ENCODE results near the gene ABCC11.
"Not testable (repeated sequence)": the region's sequence is repeated elsewhere in the genome, so short reads cannot be mapped to it uniquely, and the experiment has no call there.

ABCC11 gene

DNA sequence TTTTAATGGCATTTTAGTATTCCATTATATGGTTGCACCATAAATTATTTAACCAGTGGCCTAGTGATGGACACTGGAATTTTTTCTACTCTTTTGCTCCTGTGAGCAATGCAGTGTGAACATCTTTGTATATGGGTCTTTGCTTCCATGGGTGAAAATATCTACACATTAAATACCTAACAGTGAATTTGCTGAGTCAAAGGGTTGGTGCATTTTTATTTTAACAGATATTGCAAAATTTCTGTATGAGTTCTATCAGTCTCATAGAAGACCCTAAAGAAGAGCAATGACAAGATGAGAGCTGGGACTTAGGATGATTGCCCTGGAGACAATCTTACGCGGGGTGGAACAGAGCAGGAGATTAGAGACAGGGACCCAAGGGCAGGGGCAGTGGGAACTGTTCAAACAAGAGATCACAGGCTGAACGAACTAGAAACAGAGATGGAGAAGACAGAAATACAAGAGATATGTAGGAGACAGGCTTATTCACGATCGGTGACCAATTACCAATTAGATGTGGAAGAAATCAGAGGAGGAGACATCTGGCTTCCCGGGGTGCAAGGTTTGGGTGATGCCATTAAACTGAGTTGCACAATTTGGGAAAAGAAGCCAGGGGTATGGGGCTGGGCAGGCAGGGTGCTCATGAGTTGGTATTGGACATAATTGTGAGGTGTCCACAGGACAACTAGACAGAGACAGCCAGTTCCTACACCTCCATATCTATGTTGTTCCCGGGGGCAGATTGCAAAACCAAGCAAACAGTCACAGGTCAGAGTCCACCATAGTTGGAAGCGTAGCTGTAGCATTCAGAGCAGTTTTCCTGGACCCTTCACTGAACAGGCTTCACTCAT is 43.1 kb downstream of the ABCC11 start:
- no peak overlapping the region for H3K4me3 ChIP-seq (ENCODE audit: low read depth, low read length)

- H3K4me3 ChIP-seq (ENCODE audit: low read depth, low read length) = no peak overlapping the region
Measured at GRCh38 chr16:48201515-48202201, 45.7 kb downstream of the ABCC11 start.

DNA sequence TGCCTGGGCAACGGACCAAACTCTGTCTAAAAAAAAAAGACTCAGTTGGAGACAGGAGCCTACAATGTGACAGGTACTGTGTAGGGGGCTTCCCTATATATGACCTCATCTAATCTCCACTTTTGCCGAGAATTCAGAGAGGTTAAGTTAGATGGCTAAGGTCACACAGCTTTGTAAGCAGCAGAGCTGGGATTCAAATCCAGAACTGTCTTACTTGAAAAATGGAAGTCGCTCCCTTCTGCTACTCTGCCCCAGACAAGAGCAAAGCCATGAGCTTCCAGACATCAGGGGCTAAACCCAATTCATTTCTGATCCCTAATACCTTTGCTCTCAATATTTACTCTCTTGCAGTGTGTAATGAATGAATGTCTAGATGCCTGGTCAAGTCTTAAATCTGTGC is 50.0 kb downstream of the ABCC11 start:
- no peak overlapping the region for H3K4me3 ChIP-seq (ENCODE audit: low read depth, low read length)

- no peak overlapping the region for H3K4me3 ChIP-seq (ENCODE audit: low read depth, low read length)
Measured at GRCh38 chr16:48194828-48195556, 52.3 kb downstream of the ABCC11 start.

GRCh38 chr16:48193846-48194245 is 53.5 kb downstream of the ABCC11 start:
- no peak overlapping the region for H3K4me3 ChIP-seq (ENCODE audit: low read depth, low read length)

DNA sequence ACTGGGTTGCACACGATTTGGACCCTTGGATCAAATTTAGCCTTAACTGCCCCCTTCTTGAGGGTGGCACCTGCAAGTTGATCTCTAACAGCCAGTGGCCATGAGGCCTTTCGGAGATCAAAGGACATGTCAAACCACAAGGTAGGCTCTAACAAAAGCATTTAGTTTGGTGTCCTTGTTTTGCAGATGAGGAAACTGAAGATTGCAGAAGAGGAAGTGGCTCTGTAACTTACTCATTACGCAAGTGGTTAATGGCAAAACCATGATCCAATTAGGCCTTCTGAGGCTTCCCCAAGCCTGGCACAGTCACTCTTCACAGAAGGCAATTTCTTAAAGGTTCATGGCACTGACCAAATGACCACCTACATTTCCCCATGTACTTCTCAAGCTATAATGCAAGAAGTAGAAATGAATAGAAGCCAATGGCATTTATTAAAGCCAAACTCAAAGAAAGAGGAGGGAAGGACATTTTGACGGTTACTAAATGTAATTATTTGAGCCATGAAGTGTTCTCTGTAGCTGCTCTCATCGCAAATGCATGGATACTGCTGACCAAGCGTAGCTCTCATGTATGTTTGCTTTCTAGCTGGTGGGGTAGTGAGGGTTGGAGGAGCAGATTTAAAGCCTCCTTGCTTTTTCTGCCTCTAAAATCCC is 58.8 kb downstream of the ABCC11 start:
- H3K4me3 ChIP-seq (ENCODE audit: low read depth, low read length) = no peak overlapping the region

GRCh38 chr16:48187779-48188178 is 59.6 kb downstream of the ABCC11 start:
- H3K4me3 ChIP-seq (ENCODE audit: low read depth, low read length) = no peak overlapping the region

- H3K4me3 ChIP-seq (ENCODE audit: low read depth, low read length) = no peak overlapping the region
Measured at GRCh38 chr16:48184681-48185080, 62.7 kb downstream of the ABCC11 start.

- H3K4me3 ChIP-seq (ENCODE audit: low read depth, low read length) = no peak overlapping the region
Measured at GRCh38 chr16:48182979-48183537, 64.3 kb downstream of the ABCC11 start.

DNA sequence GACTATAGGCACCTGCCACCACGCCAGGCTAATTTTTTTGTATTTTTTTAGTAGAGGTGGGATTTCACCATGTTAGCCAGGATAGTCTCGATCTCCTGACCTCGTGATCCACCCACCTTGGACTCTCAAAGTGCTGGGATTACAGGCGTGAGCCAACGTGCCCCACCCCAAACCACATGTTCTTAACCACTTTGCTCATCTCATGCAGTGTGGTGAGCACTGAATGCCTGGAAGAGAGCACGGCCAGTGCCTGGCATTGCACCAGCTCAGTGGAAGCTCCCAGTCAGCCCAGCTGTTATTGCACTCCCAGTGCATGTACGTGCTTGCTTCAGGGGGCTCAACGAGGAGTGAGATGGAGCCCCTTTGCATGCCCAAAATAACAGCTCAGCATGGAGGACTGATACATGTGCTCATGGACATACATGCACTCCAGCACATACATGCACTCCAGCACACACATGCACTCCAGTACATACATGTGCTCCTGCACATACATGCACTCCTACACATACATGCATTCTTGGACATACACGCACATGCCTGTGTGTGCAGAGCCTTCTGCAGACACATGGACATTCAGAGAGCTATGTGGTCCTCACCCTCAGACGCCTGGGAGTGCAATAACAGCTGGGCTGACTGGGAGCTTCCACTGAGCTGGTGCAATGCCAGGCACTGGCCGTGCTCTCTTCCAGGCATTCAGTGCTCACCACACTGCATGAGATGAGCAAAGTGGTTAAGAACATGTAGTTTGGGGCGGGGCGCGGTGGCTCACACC is 65.4 kb downstream of the ABCC11 start:
- not testable (repeated sequence) for H3K4me3 ChIP-seq (ENCODE audit: low read depth, low read length)

- no peak overlapping the region for H3K4me3 ChIP-seq (ENCODE audit: low read depth, low read length)
Measured at GRCh38 chr16:48180868-48181480, 66.4 kb downstream of the ABCC11 start.

DNA sequence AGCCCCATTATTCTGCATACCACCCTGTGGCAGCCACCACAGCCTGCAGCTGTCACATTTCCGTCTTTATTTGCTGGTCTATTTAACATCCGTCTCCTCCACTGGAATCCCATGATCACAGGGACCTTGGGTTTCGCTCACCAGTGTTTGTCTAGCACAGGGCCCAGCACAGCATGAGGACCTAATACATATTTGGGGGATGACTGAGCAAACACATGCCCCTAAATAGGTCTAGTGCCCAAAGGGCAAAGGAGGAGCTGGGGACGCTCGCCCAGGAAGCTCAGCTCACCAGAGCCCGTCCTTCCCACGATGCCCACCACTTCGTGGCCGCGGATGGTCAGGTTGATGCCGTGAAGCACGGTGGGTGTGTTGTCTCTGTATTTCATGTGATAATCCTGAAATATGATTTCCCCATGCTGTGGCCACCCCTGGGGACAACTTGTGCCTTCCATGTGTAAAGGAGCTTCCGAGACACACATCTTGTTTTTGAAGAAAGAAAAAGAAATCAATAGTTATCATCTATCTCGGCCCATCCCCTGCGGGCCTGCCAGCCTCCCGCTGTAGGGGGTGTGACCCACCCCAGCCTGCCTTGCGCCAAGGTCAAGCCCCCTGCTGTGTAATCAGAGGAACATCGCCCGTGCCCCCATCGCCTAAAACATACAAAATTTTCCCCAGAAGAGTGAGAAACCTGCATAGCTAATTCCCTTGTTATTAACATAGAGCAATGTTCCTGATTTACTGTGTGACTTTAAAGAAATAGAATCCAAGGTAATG is 70.5 kb downstream of the ABCC11 start:
- H3K4me3 ChIP-seq (ENCODE audit: low read depth, low read length) = no peak overlapping the region

DNA sequence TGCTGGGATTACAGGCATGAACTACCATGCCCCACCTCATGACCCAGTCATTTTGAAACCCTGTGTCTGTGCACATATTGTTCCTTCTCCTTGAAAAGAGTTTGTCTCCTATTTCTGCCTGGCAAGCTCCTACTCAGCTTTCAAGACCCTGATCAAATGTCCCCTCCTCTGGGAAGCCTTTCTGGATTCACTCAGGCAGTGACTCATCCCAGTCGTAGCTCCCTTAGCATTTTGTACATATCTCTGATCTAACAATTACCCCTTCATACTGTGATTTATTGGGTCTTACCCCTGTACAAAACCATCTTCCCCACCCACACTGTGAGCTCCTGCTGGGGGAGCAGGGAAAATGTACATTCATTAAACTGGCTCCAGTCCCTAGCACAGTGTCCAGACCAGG is 73.5 kb downstream of the ABCC11 start:
- no peak overlapping the region for H3K4me3 ChIP-seq (ENCODE audit: low read depth, low read length)

DNA sequence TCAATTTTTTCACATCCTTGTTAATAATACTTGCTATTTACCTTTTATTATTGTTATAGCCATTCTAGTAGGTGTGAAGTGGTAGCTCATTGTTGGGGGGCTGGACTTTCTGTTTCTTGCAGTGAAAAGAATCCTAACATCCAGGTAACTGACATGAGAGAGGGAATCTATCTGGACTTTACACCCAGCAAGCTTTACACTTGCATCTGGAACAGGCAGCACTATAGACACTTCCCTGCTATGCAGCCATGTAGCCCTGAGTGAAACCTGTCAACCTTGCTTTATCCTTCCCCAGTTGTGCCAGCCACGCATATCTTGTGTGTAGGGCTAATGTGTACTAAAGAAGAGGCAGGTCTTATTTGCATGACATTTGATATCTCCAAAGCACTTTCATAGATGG is 74.7 kb downstream of the ABCC11 start:
- H3K4me3 ChIP-seq (ENCODE audit: low read depth, low read length) = no peak overlapping the region

- H3K4me3 ChIP-seq (ENCODE audit: low read depth, low read length) = no peak overlapping the region
Measured at GRCh38 chr16:48169896-48170295, 77.4 kb downstream of the ABCC11 start.

DNA sequence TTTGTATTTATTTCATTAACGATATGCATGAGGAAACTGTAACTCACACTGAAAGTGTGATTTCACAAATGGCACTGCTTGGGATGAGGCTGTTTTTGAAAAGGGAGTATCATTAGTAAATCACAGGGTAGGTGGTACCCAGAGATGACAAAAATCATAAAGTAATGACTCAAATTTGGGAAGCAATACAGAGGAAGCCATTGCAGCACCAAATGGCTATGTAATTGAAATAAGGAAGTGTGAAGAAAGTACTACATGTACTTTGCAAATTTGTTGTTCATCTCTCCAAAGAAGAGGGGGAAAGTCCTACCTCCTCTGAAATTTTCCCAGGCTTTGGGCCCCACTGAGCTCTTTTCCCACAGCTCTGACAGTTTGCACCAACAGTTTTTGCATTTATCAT is 79.3 kb downstream of the ABCC11 start:
- H3K4me3 ChIP-seq (ENCODE audit: low read depth, low read length) = no peak overlapping the region

GRCh38 chr16:48166617-48167016 is 80.7 kb downstream of the ABCC11 start:
- H3K4me3 ChIP-seq (ENCODE audit: low read depth, low read length) = not testable (repeated sequence)

DNA sequence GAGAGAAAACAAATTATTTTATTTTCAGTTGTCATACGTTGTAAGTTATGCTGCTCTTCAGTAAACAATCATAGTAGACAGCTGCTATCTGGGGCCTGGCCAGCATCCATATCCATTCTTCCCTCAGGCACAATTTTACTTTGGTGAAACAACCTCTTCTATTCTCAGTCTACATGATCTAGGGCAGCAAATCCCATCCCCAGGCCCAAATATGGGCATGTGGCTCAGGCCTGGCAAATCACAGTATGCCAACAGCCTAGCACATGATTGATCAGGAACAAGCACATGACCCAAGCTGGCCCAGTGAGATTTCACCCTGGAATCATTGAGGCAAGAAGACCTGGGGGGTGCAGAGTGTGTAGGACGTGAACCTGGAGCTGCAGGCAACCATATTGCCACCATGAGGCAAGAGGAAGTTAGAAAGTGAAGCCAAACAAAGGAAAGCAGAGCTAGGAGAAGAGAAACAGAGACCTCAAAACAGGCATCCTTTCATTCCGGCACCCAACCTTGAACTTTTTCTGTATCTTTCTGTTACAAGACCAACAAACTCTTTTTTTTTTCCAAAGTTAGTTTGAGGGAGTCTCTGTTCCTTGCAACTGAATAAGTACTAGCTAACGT is 81.3 kb downstream of the ABCC11 start:
- H3K4me3 ChIP-seq (ENCODE audit: low read depth, low read length) = no peak overlapping the region

Measured in iPS-11a (cell line).